ENCODE data around the gene ST6GAL1.

The ST6GAL1 gene

GRCh38 chr3:186915806-186916796 lies 14.2 kb upstream of the ST6GAL1 start:
- DNase-seq (ENCODE audit: low read depth in 1 of 2, low spot score in 1 of 2), result no peak

GRCh38 chr3:186917512-186918312 lies 12.6 kb upstream of the ST6GAL1 start:
- DNase-seq (ENCODE audit: low read depth in 1 of 2, low spot score in 1 of 2), result no peak

- DNase-seq (ENCODE audit: low read depth in 1 of 2, low spot score in 1 of 2), result no peak
Measured at GRCh38 chr3:186920301-186920700, 10.0 kb upstream of the ST6GAL1 start.

DNA sequence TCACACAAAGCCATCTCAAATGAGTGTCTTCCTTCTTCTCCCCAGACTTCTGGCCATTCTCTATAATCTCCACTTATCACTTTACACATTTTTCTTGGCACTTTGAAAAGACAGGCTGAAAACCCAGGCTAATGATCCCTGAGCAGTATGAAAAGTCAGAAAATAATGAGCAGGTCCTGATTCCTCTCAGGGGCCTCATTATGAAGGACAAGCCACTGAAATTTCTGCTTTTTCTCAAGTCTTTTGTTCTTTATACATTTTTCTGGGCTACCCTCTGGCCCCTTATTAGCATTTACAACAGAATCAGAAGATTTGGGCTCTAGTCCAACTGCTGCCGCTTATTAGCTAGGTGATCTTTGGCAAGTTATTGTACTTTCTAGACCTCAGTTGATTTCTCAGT lies 9.5 kb upstream of the ST6GAL1 start:
- DNase-seq (ENCODE audit: low read depth in 1 of 2, low spot score in 1 of 2), result no peak

GRCh38 chr3:186921578-186921977 lies 8.7 kb upstream of the ST6GAL1 start:
- DNase-seq (ENCODE audit: low read depth in 1 of 2, low spot score in 1 of 2), result no peak

DNA sequence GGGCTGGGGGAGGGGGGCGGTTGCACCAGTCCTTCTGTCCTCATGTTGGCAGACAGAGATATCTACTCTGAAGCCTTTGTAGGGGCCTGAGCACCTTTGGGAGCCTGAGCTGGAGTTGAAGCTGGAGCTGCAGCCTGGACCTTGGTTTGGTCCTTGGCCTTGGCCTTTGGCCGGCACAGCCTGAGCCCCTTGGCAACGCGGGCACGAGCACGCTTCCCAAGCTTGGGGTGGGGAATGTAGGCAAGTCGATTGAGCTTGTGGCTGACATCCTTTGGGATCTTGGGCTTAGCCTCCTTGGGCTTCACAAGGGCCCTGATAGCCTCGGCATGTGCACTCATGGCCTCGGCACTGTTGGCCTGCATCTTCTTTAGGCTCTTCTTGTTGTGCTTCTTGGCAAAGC lies 8.1 kb upstream of the ST6GAL1 start:
- DNase-seq (ENCODE audit: low read depth in 1 of 2, low spot score in 1 of 2), result no peak

DNA sequence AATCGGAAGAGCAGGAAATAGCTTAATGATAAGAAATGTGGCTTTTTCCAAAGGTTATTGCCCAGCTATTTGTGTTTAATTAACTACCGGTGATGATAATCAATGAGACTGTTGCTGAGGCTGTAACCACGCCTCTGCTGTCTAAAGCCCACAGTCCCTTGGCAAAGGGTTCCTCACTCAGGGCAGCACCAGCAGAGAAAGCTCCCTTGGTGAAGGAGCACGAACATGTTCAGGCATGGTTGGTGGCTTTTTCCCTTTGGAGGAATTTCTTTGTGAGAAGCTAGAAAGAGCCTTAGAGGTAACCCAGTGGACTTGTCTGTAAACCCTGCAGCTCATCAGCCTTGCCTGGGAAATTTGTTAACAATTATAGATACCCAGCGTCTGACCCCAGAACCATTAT lies 7.5 kb upstream of the ST6GAL1 start:
- DNase-seq (ENCODE audit: low read depth in 1 of 2, low spot score in 1 of 2), result no peak

DNA sequence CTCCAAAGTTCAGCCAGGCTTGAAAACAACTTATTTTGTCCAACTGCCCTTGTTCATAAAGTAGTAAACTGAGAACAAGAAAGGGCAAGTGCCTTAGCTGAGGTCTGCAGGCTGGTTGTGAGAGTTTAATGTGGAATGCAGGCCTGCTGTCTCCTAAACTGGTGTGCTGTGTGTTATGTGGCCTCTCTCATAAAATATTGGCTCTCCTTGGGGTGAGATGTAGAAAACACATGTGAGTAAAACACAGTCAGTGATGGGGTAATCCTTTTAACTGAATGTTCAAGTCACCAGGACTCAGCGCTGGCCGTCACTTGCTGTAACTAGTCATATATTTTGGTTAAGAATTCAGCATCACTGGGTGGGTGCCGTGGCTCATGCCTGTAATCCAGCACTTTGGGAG lies 7.1 kb upstream of the ST6GAL1 start:
- DNase-seq (ENCODE audit: low read depth in 1 of 2, low spot score in 1 of 2), result no peak

DNA sequence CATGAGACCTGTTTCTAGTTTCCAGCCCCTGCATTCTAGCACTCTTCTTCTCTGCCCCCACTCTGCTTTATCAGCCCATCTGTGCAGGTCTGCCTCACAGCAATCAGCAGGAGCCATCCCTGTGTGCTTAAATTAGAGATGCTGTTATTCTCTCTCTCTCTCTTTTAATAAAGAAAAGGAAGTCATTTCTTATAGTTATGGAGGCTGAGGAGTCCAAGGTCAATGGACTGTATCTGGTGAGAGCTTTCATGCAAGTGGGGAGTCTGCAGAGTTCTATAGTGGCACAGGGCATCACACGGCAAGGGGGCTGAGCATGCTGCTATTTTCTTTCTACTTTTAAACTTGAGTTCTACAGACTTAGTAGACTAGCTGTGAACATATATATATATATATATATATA lies 4.5 kb upstream of the ST6GAL1 start:
- DNase-seq (ENCODE audit: low read depth in 1 of 2, low spot score in 1 of 2), result no peak

- DNase-seq (ENCODE audit: low read depth in 1 of 2, low spot score in 1 of 2), result no peak
Measured at GRCh38 chr3:186929186-186929585, 1.1 kb upstream of the ST6GAL1 start.

DNA sequence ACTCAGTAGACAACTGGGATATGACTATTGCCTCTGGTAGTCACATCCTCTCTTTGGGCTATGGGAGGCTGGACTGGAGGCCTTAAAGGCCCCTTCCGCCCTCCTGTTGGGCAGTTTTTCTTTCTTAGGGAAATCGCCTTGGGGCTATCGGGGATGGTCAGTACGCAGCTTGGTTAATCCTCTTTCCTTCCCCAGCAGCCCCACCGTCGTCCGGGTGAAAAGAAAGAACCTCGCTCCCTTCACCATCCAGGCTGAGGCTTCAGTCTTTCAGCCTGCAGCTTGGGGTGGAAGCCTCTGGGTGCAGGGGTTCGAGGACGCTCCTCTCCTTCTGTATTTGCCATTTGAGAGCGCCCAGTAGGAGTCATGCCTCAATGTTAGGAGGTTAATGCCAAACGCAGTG lies 641 bp upstream of the ST6GAL1 start:
- DNase-seq (ENCODE audit: low read depth in 1 of 2, low spot score in 1 of 2), result no peak

DNA sequence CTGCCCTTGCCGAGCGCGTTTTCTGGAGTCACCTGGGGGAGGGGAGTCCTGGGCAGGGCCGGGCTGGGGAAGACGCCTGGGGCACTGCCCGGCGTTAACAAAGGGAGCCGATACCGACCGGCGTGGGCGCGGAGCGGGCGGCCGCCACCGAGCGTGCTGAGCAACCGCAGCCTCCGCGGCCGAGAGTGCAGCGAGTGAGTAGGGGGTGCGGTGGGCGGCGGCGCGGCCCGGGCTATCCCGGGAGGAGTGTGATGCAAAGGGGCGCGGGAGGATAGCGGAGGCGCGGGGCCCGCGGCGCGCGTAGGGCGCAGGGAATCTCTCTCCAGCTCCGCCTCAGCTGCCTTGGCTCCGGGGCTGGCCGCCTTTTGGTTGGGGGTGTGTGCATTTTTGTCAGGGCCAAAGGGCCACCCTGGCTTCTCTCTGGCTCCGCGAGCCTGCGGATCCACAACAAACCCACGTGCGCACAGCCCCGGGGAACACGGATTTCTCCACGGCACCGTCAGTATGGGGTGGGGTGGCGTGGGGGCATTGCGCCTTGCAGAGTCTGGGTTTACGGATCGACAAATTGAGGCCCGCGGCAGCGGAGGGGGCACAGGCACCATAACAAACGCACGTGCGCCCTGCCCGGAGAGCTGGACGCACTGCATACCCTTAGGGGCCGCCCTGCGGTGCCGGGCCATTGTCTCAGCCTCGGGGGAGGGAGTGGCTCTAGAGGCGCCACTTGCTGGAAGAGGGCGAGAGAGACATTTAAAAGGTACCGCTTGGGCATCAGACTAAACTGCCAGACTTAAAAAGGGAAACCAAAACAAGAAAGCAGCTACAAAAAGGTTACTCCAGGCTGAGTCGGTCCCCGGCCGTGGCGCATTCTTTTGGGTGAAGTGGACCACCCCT lies 560 bp downstream of the ST6GAL1 start:
- DNase-seq (ENCODE audit: low read depth in 1 of 2, low spot score in 1 of 2), result peak; percentile 33 to 58

- DNase-seq (ENCODE audit: low read depth in 1 of 2, low spot score in 1 of 2), result peak; percentile 44 to 56
Measured at GRCh38 chr3:186931532-186932280, 1.4 kb downstream of the ST6GAL1 start.

DNA sequence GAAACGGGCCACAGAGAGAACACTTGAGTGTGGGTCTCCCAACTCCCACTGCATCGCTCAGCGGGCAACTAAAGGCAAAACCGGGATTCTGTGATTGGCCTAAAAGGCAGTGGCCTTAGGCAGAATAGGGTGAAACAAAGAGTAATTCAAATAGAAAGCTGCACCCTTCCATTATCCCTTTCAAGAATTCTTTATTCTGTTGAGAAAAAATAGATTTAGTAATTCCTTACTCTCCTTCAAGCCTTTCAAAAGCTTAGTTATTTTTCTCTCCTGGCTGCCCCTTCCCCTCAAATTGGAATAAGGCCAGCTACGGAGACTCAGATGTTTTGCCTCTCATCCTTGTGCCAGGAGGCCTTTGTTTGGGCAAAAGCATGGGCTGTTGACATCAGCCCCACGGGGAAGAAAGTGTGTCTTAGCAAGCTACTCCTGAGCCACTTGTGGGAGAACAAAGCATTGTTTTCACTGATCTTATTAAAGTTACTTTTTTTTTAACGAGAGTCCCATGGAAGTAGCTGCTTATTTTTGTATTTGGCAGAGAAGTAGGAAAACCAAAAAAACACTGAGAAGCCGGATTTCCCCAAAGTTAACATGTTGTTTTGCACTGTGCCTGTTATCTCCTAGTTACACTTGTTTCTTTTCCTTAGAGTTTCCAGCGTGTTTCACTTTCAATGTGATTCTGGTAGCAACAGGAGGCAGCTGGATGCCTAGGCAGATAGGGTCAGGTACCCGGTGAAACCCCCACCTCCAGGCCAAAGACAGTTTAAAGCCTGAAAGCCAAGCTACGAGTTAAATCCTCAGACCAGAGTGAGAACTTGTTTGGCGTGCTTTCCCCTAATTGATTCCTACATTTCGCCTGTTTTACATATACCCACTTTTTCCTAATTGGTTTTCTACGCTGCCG lies 2.2 kb downstream of the ST6GAL1 start:
- no peak for DNase-seq (ENCODE audit: low read depth in 1 of 2, low spot score in 1 of 2)

DNA sequence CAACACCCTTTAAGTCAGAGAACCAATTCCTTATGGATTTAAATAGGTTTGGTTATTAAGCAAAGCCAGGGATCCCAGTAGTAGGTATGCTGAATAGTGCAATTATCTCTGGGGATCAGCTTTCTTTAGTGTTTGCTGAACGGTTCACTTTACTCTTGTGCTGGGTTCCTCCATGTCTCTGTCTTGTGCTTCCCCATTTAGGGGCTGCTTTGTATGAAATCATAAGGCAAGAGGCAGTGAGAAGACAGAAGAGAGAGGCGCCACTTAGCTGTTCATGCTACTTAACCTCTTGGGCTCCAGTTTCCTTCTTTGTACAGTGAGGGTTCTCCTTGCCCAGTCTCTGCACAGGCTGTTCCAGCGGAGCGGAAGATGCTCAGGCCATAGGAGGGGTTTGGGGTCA lies 3.5 kb downstream of the ST6GAL1 start:
- no peak for DNase-seq (ENCODE audit: low read depth in 1 of 2, low spot score in 1 of 2)

- DNase-seq (ENCODE audit: low read depth in 1 of 2, low spot score in 1 of 2), result no peak
Measured at GRCh38 chr3:186935133-186935532, 4.8 kb downstream of the ST6GAL1 start.

DNA sequence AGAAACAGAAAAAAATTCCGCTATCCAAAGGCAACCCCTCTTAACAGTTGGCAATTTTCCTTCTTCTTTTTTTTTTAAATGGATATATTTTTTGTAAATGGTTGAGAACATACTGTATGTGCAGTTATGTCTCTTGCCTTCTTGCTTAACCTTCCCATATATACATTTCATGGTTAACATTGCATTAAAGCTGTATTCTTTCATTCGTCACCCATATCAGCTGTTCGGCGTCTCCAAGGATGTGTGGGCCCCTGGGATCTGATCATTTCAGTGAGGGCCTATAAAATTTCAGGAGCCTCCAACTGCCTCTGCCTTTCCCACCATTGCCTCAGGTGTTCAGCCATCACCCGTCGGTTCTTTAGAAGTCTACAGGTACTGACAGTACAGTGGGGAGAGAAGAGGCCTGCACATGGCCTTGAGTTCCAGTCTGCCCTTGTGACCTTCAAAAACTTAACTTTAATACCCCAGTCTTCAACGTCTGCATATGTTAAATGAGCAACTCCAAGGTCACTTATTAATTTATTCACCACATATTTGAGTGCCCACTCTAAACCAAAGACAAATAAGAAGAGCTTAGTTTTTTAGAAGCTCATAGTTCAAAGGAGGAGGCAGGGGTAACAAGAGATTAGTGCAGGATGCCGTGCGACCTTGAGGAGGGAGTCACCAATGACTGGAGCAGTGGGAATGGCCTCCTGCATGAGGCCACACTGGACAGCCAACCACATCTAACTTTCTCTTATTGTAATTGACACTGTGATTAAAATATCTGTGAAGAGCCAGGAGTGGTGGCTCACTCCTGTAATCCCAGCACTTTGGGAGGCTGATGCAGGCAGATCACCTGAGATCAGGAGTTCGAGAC lies 6.9 kb downstream of the ST6GAL1 start:
- DNase-seq (ENCODE audit: low read depth in 1 of 2, low spot score in 1 of 2), result no peak

DNA sequence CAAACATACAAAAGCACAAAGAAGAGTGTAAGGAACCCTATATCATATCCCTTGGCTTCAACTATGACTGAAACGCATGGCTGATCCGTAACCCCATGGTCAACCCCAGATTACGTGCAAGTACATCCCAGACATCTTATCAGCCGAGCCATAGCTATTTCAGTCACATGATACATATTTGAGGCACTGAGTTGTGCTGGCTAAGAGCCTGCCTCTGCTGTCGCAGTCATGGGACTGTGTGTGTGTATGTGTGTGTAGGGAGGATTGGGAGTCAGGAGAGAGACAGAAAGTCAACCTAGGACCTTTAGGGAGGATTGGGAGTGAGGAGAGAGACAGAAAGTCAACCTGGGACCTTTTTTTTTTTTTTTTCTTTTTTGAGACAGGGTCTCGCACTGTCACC lies 8.4 kb downstream of the ST6GAL1 start:
- no peak for DNase-seq (ENCODE audit: low read depth in 1 of 2, low spot score in 1 of 2)

Measured in activated T-helper 1 cell treated with anti-CD3 and anti-CD28 coated beads, Interleukin-2, amount 50 U/mL, for 16 hours (primary cell).